NOMO-1 treated with DMSO at 0.1 percent for 48 hours (cell line): Measurements from ENCODE around the gene SPEG.

ENCODE experiments used
- DNase-seq: peaks from one replicate; lab custom pipeline; 2025; ENCODE audit not compliant: unreplicated experiment; lab: John Stamatoyannopoulos, UW

Gene SPEG

DNA sequence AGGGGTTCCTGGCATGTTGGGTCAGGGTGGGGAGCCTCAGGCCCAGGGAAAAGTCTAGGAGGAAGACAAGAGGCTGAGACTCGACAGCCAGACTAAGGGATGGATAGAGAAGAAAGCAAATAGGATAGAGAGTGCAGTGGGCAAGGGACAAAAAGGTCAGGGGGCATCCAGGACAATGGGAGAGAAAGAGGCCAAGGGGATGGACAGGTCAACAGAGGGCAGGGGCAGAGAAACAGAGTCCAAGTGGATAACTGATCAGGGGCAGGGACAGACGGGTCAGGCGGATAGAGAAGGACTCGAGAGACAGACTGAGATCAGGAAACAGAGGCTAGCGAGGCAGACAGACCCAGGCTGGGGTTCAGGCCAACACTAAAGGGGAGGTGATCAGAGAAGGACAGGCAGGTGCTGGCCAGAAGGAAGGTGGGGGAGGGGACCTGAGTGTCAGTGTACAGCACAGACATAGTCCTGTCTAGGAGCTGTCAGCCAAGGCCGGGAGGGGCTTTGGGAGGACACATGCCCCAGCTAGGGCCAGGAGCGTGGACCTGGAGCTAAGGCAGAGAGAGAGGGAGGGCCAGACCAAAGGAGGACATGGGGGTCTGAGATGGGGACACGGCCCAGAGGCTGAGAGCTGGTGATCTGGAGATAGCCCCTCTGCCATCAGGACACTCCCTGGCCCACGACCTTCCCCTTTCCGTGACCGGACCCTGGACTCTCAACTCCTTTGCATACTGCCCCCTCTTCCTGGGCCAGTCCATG, 91.9 kb downstream of the SPEG start:
- no peak for DNase-seq

DNA sequence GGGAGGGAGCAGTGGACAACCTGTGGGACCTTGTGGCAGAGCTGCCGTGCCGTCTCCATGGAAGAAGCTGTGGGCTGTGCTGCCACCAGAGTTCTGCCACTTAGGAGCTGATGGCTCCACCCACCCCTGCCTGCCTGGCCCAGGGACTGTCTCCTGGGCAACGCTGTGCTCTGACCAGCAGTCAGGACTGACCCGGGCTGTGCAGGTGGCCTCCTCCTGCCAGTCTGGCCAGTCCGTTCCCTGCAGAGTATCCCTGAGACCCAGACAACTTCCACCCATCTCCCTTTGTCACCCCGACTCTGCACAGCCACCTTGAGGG, 92.4 kb downstream of the SPEG start:
- DNase-seq: no peak

DNA sequence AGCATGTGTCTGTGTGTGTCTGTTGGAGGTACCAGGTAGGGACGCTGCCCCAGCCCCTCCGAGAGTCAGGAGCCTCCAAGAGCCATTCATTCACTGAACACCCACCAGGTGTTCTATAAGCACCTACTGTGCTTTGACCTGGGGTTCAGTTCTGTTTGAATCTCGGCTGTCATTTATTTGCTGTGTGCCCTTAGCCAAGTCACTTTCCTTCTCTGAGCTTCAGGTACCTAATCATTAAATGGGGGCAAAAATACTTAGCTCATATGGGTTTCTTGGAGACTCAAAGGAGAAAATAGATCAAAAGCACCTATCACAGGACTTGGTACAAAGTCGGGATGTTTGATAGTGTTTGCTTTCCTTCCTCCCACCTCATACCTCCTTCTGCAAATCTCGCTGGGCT, 92.8 kb downstream of the SPEG start:
- DNase-seq: no peak

DNA sequence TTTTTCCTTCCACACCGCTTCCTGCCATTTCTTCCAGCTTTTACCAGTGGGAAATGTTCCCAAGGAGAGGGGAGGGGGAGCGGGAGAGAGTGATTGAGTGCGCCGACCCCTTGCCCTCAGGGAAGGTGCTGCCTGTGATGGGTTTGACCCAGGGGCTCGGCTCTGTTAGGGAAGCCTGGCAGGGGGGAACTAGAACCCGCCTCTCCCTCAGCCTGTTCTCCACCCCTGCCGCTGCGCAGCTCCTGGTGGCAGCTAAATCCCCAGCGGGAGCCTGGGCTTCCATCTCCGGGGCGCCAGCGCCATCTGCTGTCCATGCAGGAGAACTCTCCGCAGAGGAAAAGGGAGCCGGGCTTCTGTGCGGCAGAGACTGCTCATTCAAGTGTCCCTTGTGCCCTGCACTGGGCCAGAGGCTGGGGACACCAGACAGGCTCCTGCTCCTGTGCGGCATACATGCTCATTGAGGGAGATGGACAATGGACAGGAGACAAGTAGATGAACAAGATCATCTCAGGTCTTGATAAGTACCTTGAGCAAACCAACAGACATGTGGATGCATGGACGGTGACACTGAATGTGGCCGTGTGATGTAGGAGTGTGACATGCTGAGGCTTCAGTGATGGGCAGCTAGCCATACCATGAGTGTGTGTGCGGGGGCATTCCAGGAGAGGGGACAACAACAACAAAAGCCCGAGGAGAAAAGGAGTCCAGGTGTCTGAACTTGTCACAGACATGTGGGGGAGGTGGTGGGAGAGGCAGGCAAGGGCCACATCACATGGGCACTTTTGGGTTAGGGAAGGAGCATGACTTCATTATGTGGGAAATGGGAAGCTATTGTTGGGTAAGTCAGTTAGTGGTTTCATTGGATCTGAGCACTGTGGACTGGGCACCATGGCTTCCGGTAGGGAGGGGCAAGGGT, 95.7 kb downstream of the SPEG start:
- peak; percentile 80 for DNase-seq

DNA sequence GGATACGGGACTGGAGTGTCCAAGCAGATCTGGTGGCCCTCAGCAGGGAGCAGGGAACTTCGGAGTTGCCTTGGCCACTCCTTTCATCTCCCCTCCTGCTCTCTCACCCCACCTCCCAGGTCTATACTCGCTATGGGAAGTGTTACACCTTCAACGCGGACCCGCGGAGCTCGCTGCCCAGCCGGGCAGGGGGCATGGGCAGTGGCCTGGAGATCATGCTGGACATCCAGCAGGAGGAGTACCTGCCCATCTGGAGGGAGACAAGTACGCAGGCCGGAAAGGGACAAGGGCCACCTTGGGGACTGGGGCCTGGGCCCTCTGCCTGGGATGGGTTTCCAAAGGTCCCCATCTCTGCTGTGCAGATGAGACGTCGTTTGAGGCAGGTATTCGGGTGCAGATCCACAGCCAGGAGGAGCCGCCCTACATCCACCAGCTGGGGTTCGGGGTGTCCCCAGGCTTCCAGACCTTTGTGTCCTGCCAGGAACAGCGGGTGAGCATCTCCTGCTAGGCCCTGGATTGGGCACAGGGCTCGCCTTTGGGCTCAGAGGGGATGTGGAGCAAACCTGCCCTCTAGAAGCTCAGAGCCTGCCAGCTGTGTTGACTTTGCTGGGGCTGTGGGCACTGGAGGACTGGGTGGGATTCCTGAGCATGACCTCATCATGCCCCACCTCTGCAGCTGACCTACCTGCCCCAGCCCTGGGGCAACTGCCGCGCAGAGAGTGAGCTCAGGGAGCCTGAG, 97.2 kb downstream of the SPEG start:
- DNase-seq: no peak

DNA sequence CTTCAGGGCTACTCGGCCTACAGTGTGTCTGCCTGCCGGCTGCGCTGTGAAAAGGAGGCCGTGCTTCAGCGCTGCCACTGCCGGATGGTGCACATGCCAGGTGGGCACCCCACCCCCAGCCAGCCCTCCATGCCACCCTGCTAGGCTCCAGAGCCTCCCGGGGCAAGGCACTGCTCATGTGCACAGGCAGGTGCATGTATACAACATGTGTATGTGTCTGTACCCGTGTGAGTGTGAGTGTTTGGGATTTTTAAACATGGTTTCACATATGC, 97.7 kb downstream of the SPEG start:
- DNase-seq: no peak

DNA sequence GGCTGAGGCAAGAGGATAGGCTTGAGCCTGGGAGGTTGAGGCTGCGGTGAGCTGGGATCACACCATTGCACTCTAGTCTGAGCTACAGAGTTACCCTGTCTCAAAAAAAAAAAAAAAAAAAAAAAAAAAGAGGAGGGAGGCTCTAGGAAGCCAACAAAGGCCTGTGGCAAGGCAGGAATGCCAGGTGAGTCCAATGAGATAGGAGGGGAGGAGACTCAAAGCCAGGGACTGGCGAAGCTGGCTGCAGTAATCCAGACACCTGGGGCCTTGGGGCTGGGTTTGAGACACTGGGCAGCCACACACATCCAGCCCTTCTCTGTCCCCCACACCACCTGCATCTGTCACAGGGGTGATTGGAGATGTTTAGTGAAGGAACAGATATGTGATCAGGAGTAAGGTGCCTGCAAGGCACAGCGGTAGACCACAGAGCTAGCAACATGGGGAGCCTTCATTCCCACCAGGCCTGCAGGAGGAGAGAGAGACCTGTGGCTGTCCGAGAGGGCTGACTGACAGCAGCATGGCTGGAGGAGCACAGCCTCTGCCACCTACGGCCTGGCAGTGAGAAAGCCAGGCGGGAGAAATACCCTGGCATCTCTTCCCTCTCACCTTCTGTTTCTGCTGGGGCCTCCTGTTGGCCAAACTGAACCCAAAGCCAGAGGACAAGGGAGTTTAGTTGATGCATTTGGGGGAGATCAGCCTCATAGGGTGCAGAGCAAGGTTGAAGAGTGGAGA, 99.5 kb downstream of the SPEG start:
- DNase-seq: no peak

DNA sequence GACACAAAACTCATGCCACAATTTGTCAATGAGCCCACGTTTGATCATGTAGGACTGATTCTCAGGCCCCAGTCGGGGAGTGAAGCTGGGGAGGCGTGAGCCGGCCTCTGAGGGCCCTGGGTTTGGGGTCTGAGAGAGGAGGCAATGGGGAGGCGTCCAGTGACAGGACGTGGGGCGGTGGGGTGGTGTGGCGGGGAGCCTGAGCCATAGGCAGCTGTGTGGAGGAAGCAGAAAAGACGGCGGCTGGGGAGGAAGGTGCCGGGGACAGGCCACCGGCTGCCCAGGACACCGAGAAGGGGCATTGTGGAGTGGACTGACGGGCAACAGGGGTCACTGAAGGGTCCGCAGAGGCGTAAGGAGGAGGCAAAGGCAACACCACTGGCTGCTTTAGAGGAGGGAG, 101.8 kb downstream of the SPEG start:
- no peak for DNase-seq

DNA sequence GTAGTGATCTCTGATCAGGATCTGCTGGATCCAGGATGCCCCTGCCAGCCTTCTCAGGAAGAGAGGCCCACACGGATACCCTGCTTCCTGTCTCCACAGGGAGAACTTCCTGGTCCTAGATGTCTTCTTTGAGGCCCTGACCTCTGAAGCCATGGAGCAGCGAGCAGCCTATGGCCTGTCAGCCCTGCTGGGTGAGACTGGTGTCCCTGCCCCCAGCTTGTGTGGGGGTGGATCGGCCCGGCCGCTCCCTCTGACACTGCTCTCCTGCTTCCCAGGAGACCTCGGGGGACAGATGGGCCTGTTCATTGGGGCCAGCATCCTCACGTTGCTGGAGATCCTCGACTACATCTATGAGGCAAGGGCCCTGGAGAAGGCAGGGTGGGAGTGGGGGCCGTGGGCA, 102.3 kb downstream of the SPEG start:
- no peak for DNase-seq

DNA sequence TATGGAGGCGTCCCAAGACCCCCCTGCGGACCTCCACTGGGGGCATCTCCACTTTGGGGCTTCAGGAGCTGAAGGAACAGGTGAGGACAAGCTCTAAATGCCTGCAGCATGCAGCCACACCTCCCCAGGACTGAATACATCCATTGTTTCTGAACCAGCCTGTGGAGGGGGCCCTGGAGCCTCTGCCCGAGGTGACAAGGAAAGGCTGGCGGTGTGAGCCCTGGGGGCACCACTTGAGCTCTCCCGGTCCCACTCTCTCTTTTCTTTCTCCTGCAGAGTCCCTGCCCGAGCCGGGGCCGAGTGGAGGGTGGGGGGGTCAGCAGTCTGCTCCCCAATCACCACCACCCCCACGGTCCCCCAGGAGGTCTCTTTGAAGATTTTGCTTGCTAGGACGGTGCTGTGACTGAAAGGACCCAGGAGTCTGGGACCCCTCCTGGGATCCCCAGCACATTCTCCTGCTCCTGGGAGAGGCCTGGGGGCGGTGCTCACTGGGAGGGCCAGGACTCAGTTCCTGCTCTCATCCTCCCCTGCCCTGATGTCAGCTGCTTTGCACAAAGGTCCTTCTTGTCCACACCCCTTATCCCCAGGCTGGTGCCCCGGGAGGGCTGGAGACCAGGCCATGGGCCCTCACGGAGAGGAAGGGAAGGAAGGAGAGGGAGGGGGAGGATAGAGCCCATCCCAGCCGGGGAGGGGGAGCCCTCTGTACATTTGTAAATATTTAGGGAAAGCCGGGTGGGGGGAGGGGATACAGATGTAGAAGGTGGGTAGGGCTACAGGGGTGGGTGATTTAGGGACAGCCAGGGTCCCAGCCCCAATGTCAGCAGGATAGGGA, 103.2 kb downstream of the SPEG start:
- DNase-seq: no peak

DNA sequence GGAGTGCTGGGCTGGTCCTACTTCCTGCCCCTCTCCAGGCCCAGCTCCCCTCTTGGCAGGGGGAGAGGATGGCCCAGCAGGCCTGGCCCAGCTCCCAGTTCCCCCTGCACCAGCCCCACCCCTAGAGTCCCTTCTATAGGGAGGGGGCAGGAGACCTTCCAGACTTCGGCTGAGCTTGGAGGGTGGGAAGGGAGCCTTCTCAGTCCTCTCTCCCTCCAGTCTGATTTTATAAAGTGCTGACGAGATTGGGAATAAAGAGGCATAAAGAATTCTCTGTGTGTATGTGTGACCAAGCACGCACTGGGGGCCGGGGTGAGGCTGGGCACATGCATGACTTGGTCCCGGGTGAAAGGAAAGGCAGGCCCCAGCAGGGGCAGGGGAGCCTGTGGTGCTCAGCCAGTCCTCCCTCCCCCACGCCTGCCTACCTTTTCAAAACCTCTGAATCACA, 103.9 kb downstream of the SPEG start:
- DNase-seq: no peak

DNA sequence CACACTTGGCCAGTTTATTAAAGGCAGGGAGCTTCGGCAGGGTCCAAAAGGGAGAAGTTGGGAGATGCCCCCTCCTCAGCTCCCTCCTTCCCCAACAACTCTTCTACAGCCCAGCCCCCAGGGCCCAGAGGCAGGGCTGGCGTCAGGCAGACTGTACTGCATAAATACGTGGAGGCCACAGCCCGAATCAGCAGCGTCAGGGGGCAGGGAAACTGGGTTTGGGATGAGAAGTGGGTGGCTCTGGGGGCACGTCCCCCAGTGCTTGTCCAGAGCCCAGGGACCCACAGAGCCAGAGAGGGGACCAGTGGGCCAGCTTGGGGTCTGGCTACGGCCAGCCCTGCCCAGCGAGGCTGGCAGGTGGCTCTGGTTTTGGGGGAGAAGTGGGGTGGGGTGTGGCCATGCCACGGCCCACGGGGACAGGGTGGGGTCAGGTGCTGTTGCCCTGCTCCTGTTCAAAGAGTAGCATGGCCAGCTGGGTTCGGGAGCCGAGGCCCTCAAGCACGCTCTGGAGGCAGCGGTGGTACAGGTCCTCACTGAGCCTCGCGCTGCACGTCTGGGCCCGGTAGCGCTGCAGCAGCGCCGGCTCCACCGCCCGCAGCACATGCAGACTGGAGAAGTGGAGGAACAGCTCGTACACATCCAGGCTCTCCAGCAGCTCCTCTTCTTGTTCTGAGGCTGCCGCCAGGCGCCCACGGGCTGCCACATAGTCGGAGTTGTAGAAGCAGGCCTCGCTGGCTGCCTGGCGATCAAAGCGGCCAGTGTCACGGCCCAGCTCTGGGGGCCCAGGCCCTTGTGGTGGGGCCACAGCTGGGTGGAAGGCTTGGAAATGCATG, 104.5 kb downstream of the SPEG start:
- DNase-seq: no peak

DNA sequence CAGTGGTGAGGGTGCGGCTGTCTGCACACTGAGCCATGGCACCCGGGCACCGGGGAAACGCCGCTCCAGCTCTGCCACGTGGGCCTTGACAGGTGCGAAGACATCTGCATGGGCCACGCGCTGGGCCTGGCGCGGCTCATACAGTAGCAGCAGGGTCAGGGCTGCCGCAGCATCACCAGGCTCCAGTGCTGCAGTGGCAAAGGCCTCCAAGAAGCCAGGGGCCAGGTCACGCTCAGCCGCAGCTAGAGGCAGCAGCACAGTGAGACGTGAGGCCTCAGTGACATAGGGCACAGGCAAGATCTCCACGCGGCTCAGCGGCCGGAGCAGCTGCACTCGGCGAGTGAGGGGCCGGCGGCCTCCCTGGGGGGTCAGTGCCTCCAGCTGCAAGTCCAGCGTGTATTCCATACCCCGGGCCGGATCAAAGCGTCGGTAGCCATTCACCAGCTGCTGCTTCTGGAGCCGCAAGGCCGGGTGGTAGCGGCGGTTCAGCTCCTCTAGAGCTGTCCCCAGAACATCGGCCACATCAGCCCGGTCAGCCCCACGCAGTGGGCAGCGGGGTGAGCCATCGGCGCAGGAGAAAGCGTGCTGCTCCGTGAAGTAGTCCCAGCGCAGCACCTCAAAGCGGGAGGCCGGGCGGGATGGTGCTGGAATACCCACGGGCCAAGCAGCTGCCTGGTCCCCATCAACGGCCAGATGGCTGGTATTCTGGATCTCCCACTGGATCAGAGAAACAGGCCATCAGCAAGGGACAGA, 105.5 kb downstream of the SPEG start:
- DNase-seq: no peak

DNA sequence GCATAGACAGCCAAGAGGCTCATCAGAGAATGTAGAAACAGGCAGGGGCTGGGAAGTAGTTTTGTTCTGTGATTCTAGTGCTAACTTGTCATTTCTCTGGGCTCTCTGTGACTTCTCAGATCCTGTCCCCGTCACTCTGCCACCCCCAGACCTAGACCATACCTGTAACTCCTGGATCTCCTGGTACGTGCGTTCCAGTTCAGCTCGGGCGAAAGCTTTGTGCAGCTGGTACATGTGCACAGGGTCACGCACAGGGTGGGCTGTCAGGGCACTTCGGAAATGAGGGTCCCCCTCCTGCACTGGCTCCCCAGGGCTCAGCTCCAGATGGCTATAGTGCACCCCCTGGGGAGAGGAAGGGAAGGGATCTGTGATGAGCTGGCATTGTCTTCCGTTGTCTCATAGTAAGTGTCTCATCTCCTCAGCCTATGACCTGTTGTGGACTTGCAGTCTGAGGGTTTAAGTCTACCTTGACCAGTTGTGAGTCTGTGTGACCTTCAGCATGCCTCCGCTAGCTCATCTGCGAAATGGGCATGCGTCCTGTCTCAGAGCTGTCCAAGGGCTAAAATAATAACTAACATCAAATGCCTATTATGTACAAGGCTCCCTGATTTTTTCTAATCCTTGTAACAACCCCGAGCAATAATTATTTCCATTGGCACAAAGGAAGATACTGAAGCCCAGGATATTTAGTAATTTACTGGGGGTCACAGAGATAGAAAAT, 106.3 kb downstream of the SPEG start:
- DNase-seq: no peak

DNA sequence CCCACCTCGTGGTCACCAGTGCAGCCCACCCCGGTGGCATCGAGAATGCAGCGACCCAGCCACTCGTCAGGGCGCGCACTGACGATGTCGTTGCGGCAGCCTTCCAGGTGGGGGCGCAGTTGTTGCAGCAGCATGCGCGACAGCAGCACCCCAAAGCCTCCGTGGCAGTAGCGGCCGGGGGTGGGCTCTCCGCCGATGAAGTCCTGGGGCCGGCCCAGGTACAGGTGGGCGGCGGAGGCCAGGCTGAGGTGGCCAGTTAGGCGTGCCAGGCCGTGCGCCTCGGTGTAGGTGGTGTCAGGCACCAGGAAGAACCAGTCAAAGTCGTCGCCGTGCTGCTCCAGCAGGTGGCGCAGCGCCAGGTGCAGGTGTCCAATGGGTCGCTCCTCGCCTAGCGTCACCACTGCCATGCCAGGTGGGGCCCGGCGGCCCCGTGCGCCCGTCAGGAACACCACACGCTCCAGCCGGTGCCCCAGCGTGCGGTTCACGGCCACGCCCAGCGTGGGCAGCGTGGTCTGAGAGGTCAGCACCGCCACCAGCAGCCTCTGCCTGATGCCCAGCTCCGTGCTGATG, 107.1 kb downstream of the SPEG start:
- peak; percentile 68 for DNase-seq

DNA sequence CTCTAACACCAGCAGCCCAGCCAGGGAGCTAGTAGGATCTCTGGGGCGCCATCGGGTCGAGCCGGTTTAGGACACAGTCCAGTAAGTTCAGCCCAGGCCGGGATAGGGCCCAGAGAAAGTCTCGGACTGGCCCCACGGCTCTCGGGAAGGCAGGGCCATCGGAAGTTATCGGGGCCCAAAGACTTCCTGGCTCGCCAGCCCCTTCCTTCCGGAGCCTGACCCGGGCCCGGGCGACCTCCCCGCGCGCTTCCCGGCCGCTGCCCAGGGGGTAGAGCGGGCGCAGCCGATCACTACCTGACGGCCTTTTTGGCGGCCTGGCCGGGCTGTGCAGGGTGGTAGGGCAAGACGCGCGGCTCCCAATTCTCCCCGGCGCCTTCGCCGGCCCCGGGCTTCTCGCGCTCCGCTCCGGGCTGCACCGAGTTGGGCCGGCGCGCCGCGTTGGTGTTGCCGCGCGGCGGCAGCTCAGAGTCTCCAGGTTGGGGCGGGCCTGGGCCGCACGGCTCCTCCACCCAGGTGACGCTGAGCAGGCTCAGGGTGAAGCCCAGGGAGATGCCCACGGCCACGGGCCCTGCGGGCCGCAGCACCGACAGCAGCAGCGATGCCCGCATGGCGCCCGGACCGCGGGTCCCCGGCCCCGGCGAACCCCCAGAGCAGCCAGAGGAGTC, 108.4 kb downstream of the SPEG start:
- no peak for DNase-seq

DNA sequence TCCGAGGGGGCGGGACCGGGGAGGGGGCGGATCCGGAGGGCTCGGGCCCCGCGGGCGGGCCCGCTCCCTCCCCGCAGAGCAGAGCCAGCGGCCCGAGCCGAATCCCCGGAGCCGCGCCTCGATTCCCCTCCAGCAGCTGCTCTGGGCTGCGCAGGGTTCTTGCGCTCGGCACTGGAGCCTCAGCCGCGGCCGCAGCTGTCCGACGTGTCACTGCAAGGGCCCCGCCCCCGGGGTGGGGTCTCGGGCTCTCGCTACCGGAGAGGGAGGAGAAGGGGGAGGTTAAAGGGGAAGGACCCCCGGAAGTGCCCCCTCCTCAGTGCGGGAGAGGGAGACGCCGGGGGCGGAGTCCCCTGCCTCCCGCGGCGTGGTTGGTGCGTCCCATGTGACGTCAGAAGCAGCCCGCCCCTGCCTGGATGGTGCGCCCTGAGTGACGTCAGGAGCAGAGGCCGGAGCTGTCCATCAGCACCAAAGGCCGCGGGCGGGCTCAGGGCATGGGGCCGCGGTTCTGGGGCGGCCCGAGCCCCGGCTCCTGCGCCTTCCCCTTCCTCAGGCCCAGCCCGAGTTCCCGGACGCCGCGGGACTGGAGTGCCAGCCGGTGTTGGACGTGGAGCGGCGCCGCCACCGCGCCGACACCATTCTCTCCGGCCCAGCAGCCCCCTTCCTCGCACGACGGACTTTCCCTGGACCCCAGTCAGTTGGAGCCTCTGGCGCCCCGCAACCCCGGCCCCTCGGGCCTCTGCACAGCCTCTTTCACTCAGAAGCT, 109.1 kb downstream of the SPEG start, which contains the start of the genes CHPF and TMEM198:
TSS of gene CHPF (minus strand) at position 214 of the 763 bp plus-strand sequence. CDS start 271 bp downstream, outside the sequence.
TSS of gene TMEM198 (plus strand) at position 433 of the 763 bp plus-strand sequence. CDS start 700 bp downstream, outside the sequence.
- peak; percentile 94 for DNase-seq
